ENCODE measurements around the gene MLXIPL. TPM values are rescaled to one million over a fixed set of nuclear protein-coding genes. Genes with fewer than 3 reads are reported as not detected.
A peak's percentile ranks its signal among the peaks of the same experiment; 100 is the strongest.
"Not testable (repeated sequence)": the region's sequence is repeated elsewhere in the genome, so short reads cannot be mapped to it uniquely, and the experiment has no call there.

The MLXIPL gene
- total RNA-seq, 2 experiments from 2014 or later, result not detected

GRCh38 chr7:73659983-73660382, 35.7 kb upstream of the MLXIPL start:
- ATAC-seq (no peak), DNase-seq (no peak)
- ChIA-PET POLR2A (no interaction called here), CTCF (interaction anchor here (0.9 to 1.2 kb wide), 2 partner anchors 23 to 53 kb away, joined by 3 read pairs; no protein-coding TSS in a partner anchor)
- Mint-ChIP-seq H3K4me1 (ENCODE audit: low read depth) (no peaks in the 10 kb centered on the region), H3K9me3 (ENCODE audit: insufficient read depth) (no peaks in the 10 kb centered on the region), H3K36me3 (ENCODE audit: low read depth) (no peaks in the 10 kb centered on the region), H3K4me3 (no peak overlapping the region), H3K27ac (no peak overlapping the region), H3K27me3 (ENCODE audit: low read depth) (peaks cover 28% of the 10 kb centered on the region)

DNA sequence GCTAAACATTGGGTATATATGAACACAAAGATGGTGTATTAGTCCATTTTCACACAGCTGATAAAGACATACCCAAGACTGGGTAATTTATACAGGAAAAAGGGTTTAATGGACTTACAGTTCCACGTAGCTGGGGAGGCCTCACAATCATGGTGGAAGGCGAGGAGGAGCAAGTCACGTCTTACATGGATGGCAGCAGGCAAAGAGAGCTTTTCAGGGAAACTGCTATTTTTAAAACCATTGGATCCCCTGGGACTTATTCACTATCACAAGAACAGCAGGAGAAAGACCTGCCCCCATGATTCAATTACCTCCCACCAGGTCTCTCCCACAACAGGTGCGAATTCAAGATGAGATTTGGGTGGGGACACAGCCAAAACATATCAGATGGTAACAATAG, 31.0 kb upstream of the MLXIPL start:
- H3K4me1 Mint-ChIP-seq (ENCODE audit: low read depth); H3K9me3 Mint-ChIP-seq (ENCODE audit: insufficient read depth); H3K36me3 Mint-ChIP-seq (ENCODE audit: low read depth); ATAC-seq; DNase-seq; POLR2A ChIA-PET; H3K4me3 Mint-ChIP-seq; H3K27ac Mint-ChIP-seq: not testable (repeated sequence)
- H3K27me3 Mint-ChIP-seq (ENCODE audit: low read depth), result peaks cover 18% of the 10 kb centered on the region
- CTCF ChIA-PET, result interaction anchor here (0.7 kb wide), 1 partner anchor 38 kb away, joined by 3 read pairs; no protein-coding TSS in a partner anchor

DNA sequence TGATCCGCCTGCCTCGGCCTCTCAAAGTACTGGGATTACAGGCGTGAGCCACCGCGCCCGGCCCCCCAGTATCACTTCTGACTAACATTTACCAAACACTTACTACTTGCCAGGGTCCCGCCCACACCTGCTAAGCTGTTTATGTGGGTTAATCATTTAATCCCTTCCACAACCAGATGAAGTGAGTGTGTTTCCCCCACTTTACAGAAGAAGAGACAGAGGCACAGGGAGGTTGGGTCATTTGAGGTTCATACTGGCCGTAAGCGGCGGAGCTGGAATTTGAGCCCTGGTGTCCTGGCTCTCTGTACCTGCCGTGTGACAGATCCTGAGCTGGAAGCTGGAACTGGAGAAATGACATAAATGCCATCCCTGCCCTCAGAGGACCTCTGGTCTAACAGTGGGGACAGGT, 28.2 kb upstream of the MLXIPL start:
- no peaks in the 10 kb centered on the region for H3K36me3 Mint-ChIP-seq (ENCODE audit: low read depth)
- H3K27ac Mint-ChIP-seq, result no peak overlapping the region
- peaks cover 14% of the 10 kb centered on the region for H3K4me1 Mint-ChIP-seq (ENCODE audit: low read depth)
- H3K9me3 Mint-ChIP-seq (ENCODE audit: insufficient read depth), result no peaks in the 10 kb centered on the region
- ATAC-seq (no peak), DNase-seq (no peak)
- ChIA-PET CTCF (interaction anchor here (1.0 kb wide), 1 partner anchor 15 kb away, joined by 3 read pairs; the partner anchor contains the start of gene VPS37D), POLR2A (no interaction called here)
- H3K4me3 Mint-ChIP-seq, result no peak overlapping the region
- H3K27me3 Mint-ChIP-seq (ENCODE audit: low read depth), result peaks cover 36% of the 10 kb centered on the region

GRCh38 chr7:73650524-73650923, 26.2 kb upstream of the MLXIPL start:
- peaks cover 14% of the 10 kb centered on the region for H3K4me1 Mint-ChIP-seq (ENCODE audit: low read depth)
- H3K27ac Mint-ChIP-seq, result no peak overlapping the region
- ATAC-seq (no peak), DNase-seq (no peak)
- no peak overlapping the region for H3K4me3 Mint-ChIP-seq
- ChIA-PET POLR2A (no interaction called here), CTCF (no interaction called here)
- H3K9me3 Mint-ChIP-seq (ENCODE audit: insufficient read depth), result no peaks in the 10 kb centered on the region
- peaks cover 49% of the 10 kb centered on the region for H3K27me3 Mint-ChIP-seq (ENCODE audit: low read depth)
- H3K36me3 Mint-ChIP-seq (ENCODE audit: low read depth), result no peaks in the 10 kb centered on the region

- no peaks in the 10 kb centered on the region for H3K36me3 Mint-ChIP-seq (ENCODE audit: low read depth)
- H3K9me3 Mint-ChIP-seq (ENCODE audit: insufficient read depth), result no peaks in the 10 kb centered on the region
- ATAC-seq (no peak), DNase-seq (no peak)
- CTCF ChIA-PET, result no interaction called here
- H3K27me3 Mint-ChIP-seq (ENCODE audit: low read depth), result peaks cover 47% of the 10 kb centered on the region
- H3K4me1 Mint-ChIP-seq (ENCODE audit: low read depth), result peaks cover 14% of the 10 kb centered on the region
- no peak overlapping the region for H3K27ac Mint-ChIP-seq
- POLR2A ChIA-PET, result no interaction called here
- no peak overlapping the region for H3K4me3 Mint-ChIP-seq
Measured at GRCh38 chr7:73649576-73649975, 25.3 kb upstream of the MLXIPL start.

- Mint-ChIP-seq H3K36me3 (ENCODE audit: low read depth) (no peaks in the 10 kb centered on the region), H3K9me3 (ENCODE audit: insufficient read depth) (no peaks in the 10 kb centered on the region), H3K27ac (no peak overlapping the region), H3K4me3 (no peak overlapping the region), H3K27me3 (ENCODE audit: low read depth) (peaks cover 51% of the 10 kb centered on the region), H3K4me1 (ENCODE audit: low read depth) (peaks cover 14% of the 10 kb centered on the region)
- ChIA-PET POLR2A (no interaction called here), CTCF (no interaction called here)
- DNase-seq, result no peak
- ATAC-seq, result no peak
Measured at GRCh38 chr7:73648593-73649332, 24.4 kb upstream of the MLXIPL start.

- Mint-ChIP-seq H3K4me1 (ENCODE audit: low read depth) (peaks cover 14% of the 10 kb centered on the region), H3K27me3 (ENCODE audit: low read depth) (peaks cover 51% of the 10 kb centered on the region), H3K4me3 (peak overlapping the region; percentile 15), H3K9me3 (ENCODE audit: insufficient read depth) (no peaks in the 10 kb centered on the region), H3K36me3 (ENCODE audit: low read depth) (no peaks in the 10 kb centered on the region), H3K27ac (no peak overlapping the region)
- POLR2A ChIA-PET, result no interaction called here
- CTCF ChIA-PET, result no interaction called here
- ATAC-seq, result peak; percentile 87
- DNase-seq, result no peak
Measured at GRCh38 chr7:73647725-73648592, 23.6 kb upstream of the MLXIPL start.

GRCh38 chr7:73646785-73647724, 22.7 kb upstream of the MLXIPL start:
- POLR2A ChIA-PET, result interaction anchor here (0.6 kb wide), 1 partner anchor 87 kb away, joined by 4 read pairs; no protein-coding TSS in a partner anchor
- H3K27ac Mint-ChIP-seq, result no peak overlapping the region
- CTCF ChIA-PET, result interaction anchor here (1.1 to 1.8 kb wide), 2 partner anchors 18 to 40 kb away, joined by 3 to 7 read pairs; no protein-coding TSS in a partner anchor
- no peak for DNase-seq
- H3K9me3 Mint-ChIP-seq (ENCODE audit: insufficient read depth), result no peaks in the 10 kb centered on the region
- H3K4me1 Mint-ChIP-seq (ENCODE audit: low read depth), result peaks cover 14% of the 10 kb centered on the region
- no peak for ATAC-seq
- H3K27me3 Mint-ChIP-seq (ENCODE audit: low read depth), result peaks cover 47% of the 10 kb centered on the region
- no peak overlapping the region for H3K4me3 Mint-ChIP-seq
- no peaks in the 10 kb centered on the region for H3K36me3 Mint-ChIP-seq (ENCODE audit: low read depth)

DNA sequence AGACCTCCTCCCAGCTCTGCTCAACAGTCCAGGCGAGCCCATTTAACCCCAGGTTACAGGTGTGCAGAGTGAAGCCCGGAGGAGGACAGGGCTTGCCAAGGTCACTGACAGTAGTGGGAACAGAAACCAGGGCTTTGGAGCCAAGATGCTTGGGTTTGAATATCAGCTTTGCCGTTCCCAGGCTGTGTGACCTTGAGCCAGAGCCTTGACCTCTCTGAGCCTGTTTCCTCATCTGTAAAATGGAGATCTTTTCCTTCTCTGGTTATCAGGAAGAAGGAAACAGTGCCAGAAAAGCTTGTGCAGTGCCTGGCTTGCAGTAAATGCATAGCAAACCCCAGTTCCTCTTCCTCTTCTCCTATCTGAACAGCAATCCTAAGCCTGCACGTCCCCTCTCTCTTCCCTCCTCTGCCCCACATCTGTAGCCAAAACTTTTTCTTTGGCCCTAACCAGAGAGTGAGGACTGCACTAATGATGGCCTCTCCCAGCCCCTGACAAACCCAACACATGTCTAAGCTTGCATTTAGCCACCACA, 21.4 kb upstream of the MLXIPL start:
- Mint-ChIP-seq H3K9me3 (ENCODE audit: insufficient read depth) (no peaks in the 10 kb centered on the region), H3K27me3 (ENCODE audit: low read depth) (peaks cover 44% of the 10 kb centered on the region), H3K36me3 (ENCODE audit: low read depth) (no peaks in the 10 kb centered on the region), H3K4me1 (ENCODE audit: low read depth) (peaks cover 14% of the 10 kb centered on the region), H3K4me3 (no peak overlapping the region), H3K27ac (no peak overlapping the region)
- ChIA-PET POLR2A (interaction anchor here (0.5 kb wide), 1 partner anchor 11 kb away, joined by 3 read pairs; no protein-coding TSS in a partner anchor), CTCF (interaction anchor here (1.6 to 1.8 kb wide), 2 partner anchors 17 to 39 kb away, joined by 4 to 7 read pairs; no protein-coding TSS in a partner anchor)
- ATAC-seq (no peak), DNase-seq (no peak)

DNA sequence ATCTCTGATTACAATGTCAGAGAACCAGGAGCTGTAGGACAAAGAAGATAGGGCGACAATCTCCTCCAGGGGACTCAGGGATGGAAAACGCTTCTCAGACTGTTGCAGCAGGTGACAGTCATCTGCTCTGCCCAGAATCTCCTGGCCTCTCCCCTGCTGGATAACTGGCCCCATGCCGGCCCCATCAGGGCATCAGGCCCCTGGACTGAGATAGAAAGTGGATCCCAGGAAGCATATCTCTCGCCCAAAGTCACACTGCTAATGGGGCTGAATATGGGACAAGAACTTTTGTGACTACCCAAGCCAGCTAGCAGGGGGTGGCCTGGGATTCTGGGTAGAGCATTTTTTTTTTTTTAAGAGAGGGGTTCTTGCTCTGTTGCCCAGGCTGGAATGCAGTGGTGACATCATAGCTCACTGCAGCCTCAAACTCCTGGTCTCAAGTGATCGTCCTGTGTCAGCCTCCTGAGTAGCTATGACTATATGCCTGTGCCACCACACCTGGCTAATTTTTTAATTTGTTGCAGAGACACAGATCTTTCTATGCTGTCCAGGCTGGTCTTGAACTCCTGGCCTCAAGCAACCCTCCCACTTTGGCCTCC, 20.5 kb upstream of the MLXIPL start:
- H3K27me3 Mint-ChIP-seq (ENCODE audit: low read depth), result peaks cover 37% of the 10 kb centered on the region
- POLR2A ChIA-PET, result no interaction called here
- no peak for DNase-seq

GRCh38 chr7:73642834-73643233, 18.5 kb upstream of the MLXIPL start:
- CTCF ChIA-PET, result interaction anchor here (1.0 kb wide), 1 partner anchor 25 kb away, joined by 3 read pairs; the partner anchor contains the start of gene VPS37D
- Mint-ChIP-seq H3K9me3 (ENCODE audit: insufficient read depth) (no peaks in the 10 kb centered on the region), H3K36me3 (ENCODE audit: low read depth) (no peaks in the 10 kb centered on the region), H3K27ac (no peak overlapping the region), H3K4me3 (no peak overlapping the region), H3K27me3 (ENCODE audit: low read depth) (peaks cover 20% of the 10 kb centered on the region), H3K4me1 (ENCODE audit: low read depth) (no peaks in the 10 kb centered on the region)
- DNase-seq, result no peak
- ATAC-seq, result no peak
- POLR2A ChIA-PET, result no interaction called here

More for the DNA sequence above, 20.5 kb upstream of the MLXIPL start:
- Mint-ChIP-seq H3K9me3 (ENCODE audit: insufficient read depth) (no peaks in the 10 kb centered on the region), H3K36me3 (ENCODE audit: low read depth) (no peaks in the 10 kb centered on the region), H3K27ac (no peak overlapping the region), H3K4me1 (ENCODE audit: low read depth) (peaks cover 11% of the 10 kb centered on the region), H3K4me3 (no peak overlapping the region)
- ATAC-seq, result no peak
- CTCF ChIA-PET, result interaction anchor here (1.6 kb wide), 1 partner anchor 38 kb away, joined by 4 read pairs; no protein-coding TSS in a partner anchor
